NB4 (cell line): ENCODE data around the gene KIF1A.

Experiments used
- DNase-seq: peaks from one replicate; pipeline ENCODE4 v3.0.0; 2010; ENCODE audit warnings: low read depth
- H3K4me3 ChIP-seq: one replicate; pipeline ENCODE4 v1.5.1; 2011; ENCODE audit warnings: mild to moderate bottlenecking, low read depth, low read length, moderate library complexity
- CTCF ChIP-seq: IDR thresholded peaks from one replicate; pipeline ENCODE4 v1.5.1; 2012; ENCODE audit warnings: low read depth, low read length
- MYC ChIP-seq: IDR thresholded peaks from 2 replicates; pipeline ENCODE4 v1.6.1; 2011; ENCODE audit warnings: low read depth, low read length
- POLR2A ChIP-seq: IDR thresholded peaks from 2 replicates; pipeline ENCODE4 v1.6.1; 2011; ENCODE audit warnings: mild to moderate bottlenecking; ENCODE audit not compliant: insufficient read length; ENCODE audit errors: extremely low read depth
- TF ChIP-seq, protein P1 (sequence below): IDR thresholded peaks from 2 replicates; pipeline ENCODE4 v1.6.1; 2011; ENCODE audit warnings: low read depth, low read length

Gene KIF1A

DNA sequence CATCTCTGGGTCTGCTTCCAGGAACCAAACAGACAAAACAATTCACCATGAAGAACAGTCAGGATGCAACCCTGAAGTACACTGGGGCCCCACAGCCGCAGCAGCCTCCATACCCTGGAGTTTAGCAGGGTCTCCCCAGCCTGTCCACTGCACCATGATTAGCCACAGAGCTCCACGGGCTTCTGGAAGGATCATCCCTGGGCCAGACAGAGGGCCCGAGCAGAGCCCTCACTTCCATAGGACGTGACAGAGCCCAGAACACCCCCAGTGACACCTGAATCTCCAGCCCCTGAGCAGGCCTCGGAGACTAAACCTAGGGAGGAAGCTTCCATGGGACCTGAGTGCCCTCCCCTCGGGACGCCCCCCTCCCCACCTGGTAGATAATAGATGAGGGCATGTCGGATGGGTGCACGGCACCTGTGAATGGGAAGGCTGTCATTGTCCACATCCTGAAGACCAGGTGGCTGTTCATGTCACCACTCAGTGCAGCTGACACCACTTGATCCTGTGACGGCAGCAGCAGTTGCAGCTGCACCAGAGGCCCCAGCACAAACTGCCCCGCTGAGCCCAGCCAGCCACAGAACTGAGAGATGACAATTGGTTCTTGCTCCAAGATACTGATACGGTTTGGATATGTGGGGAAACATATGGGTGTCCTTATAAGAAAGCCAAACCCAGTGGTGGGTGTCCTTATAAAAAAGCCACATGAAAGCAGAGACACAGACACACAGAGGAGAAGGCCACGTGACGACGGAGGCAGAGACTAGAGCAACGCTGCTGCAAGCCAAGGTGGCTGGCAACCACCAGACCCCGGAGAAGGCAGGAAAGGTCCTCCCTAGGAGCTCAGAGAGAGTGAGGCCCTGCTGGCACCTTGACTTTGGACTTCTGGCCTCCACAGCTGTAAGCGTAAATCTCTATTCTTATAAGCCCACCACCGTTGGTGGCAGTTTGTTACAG is 23.2 kb downstream of the KIF1A start:
- DNase-seq, result no peak
- TF ChIP-seq POLR2A (no peak), CTCF (no peak), MYC (no peak)
- TF ChIP-seq, protein P1, sequence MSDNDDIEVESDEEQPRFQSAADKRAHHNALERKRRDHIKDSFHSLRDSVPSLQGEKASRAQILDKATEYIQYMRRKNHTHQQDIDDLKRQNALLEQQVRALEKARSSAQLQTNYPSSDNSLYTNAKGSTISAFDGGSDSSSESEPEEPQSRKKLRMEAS, result no peak
- no peak overlapping the region for H3K4me3 ChIP-seq

- TF ChIP-seq POLR2A, result no peak
- TF ChIP-seq CTCF, result no peak
- TF ChIP-seq, protein P1, result no peak
- TF ChIP-seq MYC, result no peak
- DNase-seq, result no peak
- H3K4me3 ChIP-seq, result no peak overlapping the region
Measured at GRCh38 chr2:240795916-240796510, 24.0 kb downstream of the KIF1A start.

- TF ChIP-seq CTCF, result no peak
- TF ChIP-seq POLR2A, result no peak
- no peak for TF ChIP-seq MYC
- no peak for DNase-seq
- no peak overlapping the region for H3K4me3 ChIP-seq
Measured at GRCh38 chr2:240795454-240795853, 24.6 kb downstream of the KIF1A start.

GRCh38 chr2:240794178-240794721 is 25.8 kb downstream of the KIF1A start:
- TF ChIP-seq POLR2A (no peak), CTCF (no peak), MYC (no peak)
- TF ChIP-seq, protein P1, result no peak
- H3K4me3 ChIP-seq, result no peak overlapping the region
- no peak for DNase-seq

DNA sequence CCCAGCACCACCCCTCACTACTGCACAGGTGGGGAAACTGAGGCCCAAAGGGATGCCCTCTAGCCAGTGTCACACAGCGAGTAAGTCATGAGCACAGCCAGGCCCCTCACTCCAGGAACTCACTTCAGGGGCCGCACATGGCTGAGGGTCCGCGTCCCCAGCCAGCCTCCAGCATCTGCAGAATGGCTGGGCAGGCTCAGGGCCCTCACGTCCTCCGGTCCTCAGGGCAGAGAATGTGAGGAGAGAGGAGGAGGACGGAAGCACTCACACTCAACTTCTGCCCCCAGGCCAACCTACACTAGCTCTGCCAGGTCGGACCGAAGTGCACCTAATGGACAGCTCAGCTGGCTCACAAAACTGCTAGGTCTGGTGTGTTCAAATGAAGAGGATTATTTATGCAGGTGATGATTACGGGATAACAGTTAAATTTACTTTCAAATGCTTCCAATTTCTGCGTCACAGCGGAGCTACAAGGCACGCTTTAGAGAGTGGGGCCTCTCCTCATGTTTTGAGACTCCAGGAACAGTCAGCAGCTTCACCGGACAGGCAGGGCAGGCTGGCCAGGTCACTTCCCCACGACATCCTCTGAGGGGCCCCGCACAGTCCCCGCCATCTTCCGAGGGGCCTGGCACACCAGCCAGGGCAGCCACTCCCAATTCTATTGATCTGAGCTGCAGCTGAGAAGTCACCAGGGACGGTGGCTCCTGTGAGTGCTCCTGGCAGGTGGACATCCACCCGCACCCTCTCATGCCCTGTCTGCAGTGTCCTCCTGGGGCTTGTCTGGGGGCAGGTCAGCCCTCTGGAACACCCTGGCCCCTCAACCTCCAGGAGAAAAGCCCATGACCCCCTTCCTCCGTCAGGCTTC is 26.5 kb downstream of the KIF1A start:
- no peak for TF ChIP-seq CTCF
- TF ChIP-seq POLR2A, result no peak
- TF ChIP-seq MYC, result no peak
- TF ChIP-seq, protein P1, result no peak
- no peak overlapping the region for H3K4me3 ChIP-seq
- no peak for DNase-seq
